HCT116 (cell line): Measurements from ENCODE around the gene SPATA22.

Source experiments
- EZH2 ChIP-seq: fragments of 200-600 bp; sonication (generic); IDR thresholded peaks from 2 replicates; pipeline ENCODE4 v1.6.1; 2017; ENCODE audit warnings: antibody characterized with exemption, mixed run types
- EZH2phosphoT487 ChIP-seq: fragments of 200-600 bp; IDR thresholded peaks from 2 replicates; pipeline ENCODE4 v1.6.1; 2018; ENCODE audit warnings: antibody characterized with exemption, borderline replicate concordance
- POLR2A ChIP-seq: IDR thresholded peaks from 2 replicates; pipeline ENCODE4 v1.7.0; 2011; ENCODE audit warnings: borderline replicate concordance; ENCODE audit not compliant: insufficient read depth, insufficient read length; ENCODE audit errors: extremely low read depth
- POLR2AphosphoS5 ChIP-seq: IDR thresholded peaks from 2 replicates; pipeline ENCODE4 v1.6.1; 2011; ENCODE audit warnings: mild to moderate bottlenecking, low read depth, low read length, moderate library complexity
- RAD21 ChIP-seq: IDR thresholded peaks from 2 replicates; pipeline ENCODE4 v1.6.1; 2012; ENCODE audit warnings: low read depth, mild to moderate bottlenecking
- SP1 ChIP-seq: IDR thresholded peaks from 2 replicates; pipeline ENCODE4 v1.6.1; 2012; ENCODE audit warnings: low read depth
- ZNF274 ChIP-seq: fragments of 200-500 bp; sonication (Bioruptor generic); IDR thresholded peaks from 2 replicates; pipeline ENCODE4 v1.6.1; 2014; ENCODE audit warnings: mild to moderate bottlenecking, low read depth, low read length, inconsistent platforms
- TF ChIP-seq, protein P1 (sequence below), 3 experiments: fragments of 200-600 bp in 1 of 3; sonication (generic) in 1 of 3; IDR thresholded peaks in 2 of 3; conservative IDR thresholded peaks in 1 of 3; 2 replicates each; pipeline ENCODE4 v1.5.1; 2012 to 2017; ENCODE audit warnings: low read depth in 2 of 3, low read length in 2 of 3, antibody characterized with exemption in 1 of 3, borderline replicate concordance in 1 of 3, control low read depth in 1 of 3, mild to moderate bottlenecking in 1 of 3, mixed read lengths in 1 of 3, mixed run types in 1 of 3, moderate library complexity in 1 of 3; ENCODE audit not compliant: insufficient read depth in 1 of 3

DNA sequence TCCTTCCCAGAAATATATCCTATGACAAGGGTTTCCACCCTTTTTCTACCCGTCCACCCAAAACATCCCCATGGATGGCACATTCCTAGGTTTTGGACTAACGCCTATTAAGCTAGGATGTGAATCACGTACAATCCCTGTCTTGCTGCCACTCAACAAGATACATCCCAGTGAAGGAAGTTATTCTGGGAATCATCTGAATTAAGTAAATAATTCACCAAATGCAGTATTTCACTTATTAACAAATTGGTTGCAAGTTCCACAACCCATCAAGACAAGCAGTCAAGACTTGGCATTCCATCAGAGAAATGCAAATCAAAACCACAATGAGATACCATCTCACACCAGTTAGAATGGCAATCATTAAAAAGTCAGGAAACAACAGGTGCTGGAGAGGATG is 36.2 kb upstream of the SPATA22 start:
- TF ChIP-seq, protein P1, sequence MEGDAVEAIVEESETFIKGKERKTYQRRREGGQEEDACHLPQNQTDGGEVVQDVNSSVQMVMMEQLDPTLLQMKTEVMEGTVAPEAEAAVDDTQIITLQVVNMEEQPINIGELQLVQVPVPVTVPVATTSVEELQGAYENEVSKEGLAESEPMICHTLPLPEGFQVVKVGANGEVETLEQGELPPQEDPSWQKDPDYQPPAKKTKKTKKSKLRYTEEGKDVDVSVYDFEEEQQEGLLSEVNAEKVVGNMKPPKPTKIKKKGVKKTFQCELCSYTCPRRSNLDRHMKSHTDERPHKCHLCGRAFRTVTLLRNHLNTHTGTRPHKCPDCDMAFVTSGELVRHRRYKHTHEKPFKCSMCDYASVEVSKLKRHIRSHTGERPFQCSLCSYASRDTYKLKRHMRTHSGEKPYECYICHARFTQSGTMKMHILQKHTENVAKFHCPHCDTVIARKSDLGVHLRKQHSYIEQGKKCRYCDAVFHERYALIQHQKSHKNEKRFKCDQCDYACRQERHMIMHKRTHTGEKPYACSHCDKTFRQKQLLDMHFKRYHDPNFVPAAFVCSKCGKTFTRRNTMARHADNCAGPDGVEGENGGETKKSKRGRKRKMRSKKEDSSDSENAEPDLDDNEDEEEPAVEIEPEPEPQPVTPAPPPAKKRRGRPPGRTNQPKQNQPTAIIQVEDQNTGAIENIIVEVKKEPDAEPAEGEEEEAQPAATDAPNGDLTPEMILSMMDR (IDR thresholded peaks at IDR 0.05 in 2 of 3, conservative IDR thresholded peaks at IDR 0.05 in 1 of 3; ENCODE audit: borderline replicate concordance in 1 of 3, insufficient read depth in 1 of 3, low read depth in 2 of 3, low read length in 2 of 3), result no peak
- TF ChIP-seq SP1 (no peak), ZNF274 (no peak), RAD21 (no peak), POLR2AphosphoS5 (no peak), EZH2 (no peak), POLR2A (no peak), EZH2phosphoT487 (no peak)
